H7 (cell line): Measurements from ENCODE around the gene PC. TPM values are rescaled to one million over a fixed set of nuclear protein-coding genes. Genes with fewer than 3 reads are reported as not detected.
A peak's percentile ranks its signal among the peaks of the same experiment; 100 is the strongest.
"Not testable (repeated sequence)": the region's sequence is repeated elsewhere in the genome, so short reads cannot be mapped to it uniquely, and the experiment has no call there.

Source experiments
- DNase-seq: peaks from one replicate; pipeline ENCODE4 v3.0.0; 2012
- H3K27me3 ChIP-seq: 2 replicates; pipeline ENCODE4 v1.6.0; 2011; ENCODE audit warnings: mild to moderate bottlenecking, low read length; ENCODE audit not compliant: control insufficient read depth, insufficient read depth
- H3K36me3 ChIP-seq: replicated peaks from 2 replicates; pipeline ENCODE4 v1.5.1; 2011; ENCODE audit warnings: low read length; ENCODE audit not compliant: control insufficient read depth, insufficient read depth
- H3K4me3 ChIP-seq: 2 replicates; pipeline ENCODE4 v1.5.1; 2011; ENCODE audit warnings: low read depth, mild to moderate bottlenecking, control low read depth, low read length, moderate library complexity; ENCODE audit not compliant: insufficient read depth
- total RNA-seq: library from RNA; depleted of rRNA; stranded (reverse); fragments of >200 nt; shearing (Covaris generic); gene quantifications from 2 replicates; pipeline ENCODE4 v1.2.3, GENCODE V29; 2014; rRNA removed

Gene PC, protein sequence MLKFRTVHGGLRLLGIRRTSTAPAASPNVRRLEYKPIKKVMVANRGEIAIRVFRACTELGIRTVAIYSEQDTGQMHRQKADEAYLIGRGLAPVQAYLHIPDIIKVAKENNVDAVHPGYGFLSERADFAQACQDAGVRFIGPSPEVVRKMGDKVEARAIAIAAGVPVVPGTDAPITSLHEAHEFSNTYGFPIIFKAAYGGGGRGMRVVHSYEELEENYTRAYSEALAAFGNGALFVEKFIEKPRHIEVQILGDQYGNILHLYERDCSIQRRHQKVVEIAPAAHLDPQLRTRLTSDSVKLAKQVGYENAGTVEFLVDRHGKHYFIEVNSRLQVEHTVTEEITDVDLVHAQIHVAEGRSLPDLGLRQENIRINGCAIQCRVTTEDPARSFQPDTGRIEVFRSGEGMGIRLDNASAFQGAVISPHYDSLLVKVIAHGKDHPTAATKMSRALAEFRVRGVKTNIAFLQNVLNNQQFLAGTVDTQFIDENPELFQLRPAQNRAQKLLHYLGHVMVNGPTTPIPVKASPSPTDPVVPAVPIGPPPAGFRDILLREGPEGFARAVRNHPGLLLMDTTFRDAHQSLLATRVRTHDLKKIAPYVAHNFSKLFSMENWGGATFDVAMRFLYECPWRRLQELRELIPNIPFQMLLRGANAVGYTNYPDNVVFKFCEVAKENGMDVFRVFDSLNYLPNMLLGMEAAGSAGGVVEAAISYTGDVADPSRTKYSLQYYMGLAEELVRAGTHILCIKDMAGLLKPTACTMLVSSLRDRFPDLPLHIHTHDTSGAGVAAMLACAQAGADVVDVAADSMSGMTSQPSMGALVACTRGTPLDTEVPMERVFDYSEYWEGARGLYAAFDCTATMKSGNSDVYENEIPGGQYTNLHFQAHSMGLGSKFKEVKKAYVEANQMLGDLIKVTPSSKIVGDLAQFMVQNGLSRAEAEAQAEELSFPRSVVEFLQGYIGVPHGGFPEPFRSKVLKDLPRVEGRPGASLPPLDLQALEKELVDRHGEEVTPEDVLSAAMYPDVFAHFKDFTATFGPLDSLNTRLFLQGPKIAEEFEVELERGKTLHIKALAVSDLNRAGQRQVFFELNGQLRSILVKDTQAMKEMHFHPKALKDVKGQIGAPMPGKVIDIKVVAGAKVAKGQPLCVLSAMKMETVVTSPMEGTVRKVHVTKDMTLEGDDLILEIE
- 18.4 and 26.6 TPM in 2 replicates for total RNA-seq

DNA sequence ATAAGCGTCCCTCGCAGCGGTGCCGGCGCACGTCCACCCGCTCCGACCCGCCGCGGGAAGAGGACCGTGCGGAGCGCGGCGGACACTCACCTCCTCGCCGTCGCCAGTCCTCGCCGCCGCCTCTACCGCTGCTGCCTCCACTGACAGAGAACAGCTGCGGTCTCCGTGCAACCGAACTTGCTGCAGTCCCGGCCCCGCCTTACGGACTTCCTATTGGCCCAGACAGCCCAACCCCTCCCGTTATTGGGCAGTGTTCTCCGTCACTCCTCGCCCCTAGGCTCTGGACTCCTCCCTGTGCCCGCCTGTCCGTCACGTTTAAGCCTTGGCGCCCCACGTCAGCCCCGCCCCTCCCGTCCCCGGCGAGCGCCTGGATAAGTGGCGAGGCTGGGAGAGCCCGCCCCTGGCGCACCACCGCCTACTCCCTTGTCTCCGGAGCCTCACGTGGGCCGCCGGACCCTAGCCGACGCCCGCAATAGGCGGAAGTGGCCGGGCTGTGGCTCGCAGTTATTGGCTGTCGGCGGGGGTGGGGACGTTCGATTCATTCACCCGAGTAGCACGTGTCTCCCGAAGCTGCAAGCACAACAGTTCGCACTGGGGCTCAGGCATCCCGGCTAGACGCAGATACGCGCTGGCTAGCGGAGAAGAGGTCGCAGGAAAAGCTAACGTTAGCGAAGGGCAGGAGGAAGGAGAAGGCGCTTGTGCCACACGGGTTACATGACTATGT lies at the start of gene PC:
TSS of gene PC (minus strand) at position 152 of the 724 bp plus-strand sequence. CDS start 86,224 bp downstream, outside the sequence.
- Histone ChIP-seq H3K4me3 (peak within 1 kb of the TSS; percentile 82), H3K27me3 (peaks cover 1% of the 10 kb centered on the region; the same call in 1 of the 2 replicates), H3K36me3 (no peaks in the 10 kb centered on the region)
- peak; percentile 99 for DNase-seq

DNA sequence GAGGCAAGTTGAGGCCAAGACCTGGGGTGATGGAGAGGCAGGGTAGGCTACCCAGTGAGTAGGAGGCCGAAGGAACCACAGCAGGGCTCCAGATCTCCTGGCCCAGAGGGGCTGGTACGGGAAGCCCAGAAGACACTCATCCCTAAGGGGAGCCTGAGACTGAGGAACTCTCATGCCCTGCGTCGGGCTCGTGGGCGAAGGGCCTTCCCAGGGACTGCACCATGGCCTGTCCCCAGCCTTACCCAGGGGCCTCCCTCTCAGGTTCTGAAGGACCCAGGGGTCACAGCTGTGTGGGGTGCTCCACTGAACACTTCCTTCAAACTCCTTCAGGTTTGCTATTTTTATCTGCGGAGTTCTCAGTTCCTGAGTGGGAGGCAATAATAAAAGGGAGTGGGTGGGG lies 48.9 kb upstream of the PC start:
- no peak overlapping the region for H3K4me3 ChIP-seq
- no peaks in the 10 kb centered on the region for H3K27me3 ChIP-seq
- DNase-seq = peak; percentile 31
- no peaks in the 10 kb centered on the region for H3K36me3 ChIP-seq

DNA sequence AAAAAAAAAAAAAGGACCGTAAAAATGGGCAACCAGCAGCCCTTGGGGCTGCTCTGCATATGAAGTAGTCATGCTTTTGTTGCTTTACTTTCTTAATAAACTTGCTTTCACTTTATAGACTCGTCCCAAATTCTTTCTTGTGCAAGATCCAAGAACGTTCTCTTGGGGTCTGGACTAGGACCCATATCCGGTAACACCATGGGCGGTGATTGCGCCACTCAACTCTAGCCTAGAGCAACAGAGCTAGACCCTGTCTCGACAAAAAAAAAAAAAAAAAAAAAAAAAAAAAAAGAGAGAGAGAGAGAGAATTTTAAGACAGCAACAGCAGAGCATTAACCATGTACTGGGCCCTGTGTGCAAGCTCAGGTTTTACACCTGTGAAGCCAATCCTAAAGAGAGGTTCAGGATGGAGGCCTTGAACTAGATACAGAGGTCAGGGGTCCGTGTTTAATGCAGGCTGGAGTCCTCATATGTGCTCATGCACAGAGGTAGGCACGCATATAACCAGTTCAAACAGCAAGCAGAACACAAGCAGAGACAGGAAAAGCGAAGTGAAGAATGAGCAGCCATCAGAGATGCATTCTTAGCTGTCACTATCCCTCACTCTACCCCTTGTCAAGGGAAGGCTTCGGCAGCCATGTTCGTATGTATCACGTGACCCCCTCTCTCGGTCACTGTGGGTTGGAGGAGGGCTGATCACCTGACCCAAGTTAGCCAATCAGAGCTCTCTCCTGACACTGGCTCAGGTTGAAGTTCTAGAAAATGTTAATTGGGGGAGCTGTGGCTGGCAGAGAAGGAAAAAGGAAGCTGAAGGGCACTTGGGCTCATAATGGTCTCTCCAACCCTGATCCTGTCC lies 48.1 kb upstream of the PC start:
- no peaks in the 10 kb centered on the region for H3K36me3 ChIP-seq
- H3K27me3 ChIP-seq = no peaks in the 10 kb centered on the region
- DNase-seq = peak; percentile 89
- H3K4me3 ChIP-seq = no peak overlapping the region

DNA sequence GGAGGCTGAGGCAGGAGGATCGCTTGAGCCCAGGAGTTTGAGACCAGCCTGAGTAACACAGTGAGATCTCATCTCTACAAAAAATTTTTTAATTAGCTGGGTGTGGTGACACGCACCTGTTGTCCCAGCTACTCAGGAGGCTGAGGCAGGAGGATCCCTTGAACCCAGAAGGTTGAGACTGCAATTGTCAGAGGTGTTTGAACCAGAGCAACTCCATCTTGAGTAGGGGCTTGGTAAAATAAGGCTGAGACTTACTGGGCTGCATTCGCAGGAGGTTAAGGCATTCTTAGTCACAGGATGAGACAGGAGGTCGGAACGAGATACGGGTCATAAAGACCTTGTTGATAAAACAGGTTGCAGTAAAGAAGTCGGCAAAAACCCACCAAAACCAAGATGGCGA lies 47.0 kb upstream of the PC start:
- DNase-seq, H3K36me3 ChIP-seq, H3K4me3 ChIP-seq, H3K27me3 ChIP-seq: not testable (repeated sequence)

DNA sequence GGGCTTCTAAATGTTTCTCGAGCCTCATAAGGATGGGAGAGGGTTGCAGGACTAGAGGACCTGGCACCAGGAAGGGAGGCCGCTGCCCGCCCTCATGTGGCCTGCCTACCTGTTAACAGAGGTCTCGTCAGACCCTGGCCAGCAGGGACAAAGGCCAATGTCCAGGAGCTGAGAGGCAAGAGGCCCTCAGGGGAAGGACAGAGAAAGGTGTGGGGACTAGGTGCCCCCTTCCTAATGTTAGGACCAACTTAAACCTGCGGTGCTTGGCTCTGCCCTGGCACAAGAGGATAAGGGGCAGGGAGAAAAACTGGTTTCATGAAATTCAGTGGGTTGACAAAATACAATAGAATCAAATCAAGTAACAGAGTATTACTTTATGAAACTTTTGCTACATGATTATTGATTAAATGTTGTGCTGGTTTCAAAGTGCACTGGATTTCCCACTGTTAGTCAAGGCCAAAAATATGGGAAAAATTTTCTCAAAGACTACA lies 44.8 kb upstream of the PC start:
- H3K27me3 ChIP-seq = no peaks in the 10 kb centered on the region
- H3K4me3 ChIP-seq = no peak overlapping the region
- peak; percentile 65 for DNase-seq
- H3K36me3 ChIP-seq = no peaks in the 10 kb centered on the region

DNA sequence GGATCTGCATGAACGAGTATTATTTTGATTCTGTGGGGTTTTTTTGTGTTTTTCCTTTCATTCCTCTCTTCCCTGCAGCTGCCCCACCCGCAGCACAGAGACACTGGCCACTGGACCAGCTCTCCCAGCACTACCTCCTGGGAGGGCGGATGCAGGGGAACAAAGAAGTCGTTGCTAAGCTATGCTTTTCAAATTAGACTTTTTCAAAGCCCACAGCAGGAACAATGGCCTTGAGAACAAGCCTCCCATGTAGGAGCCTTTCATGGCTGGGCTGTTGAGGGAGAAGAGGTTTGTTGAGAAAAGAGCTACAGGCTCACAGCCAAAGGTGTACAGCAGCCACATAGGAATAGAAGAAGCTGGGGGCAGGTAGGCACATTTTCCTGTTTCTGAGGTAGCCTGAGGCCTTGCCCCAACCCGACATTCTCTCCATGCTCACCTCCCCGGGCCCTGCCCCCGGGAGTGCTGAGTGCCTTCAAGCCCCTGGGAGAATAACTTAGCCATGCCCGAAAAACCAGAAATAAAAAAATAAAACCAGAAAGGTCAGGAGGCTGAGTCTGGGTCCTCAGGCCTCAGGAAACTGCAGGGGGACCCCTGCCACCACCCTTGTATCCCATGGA lies 44.2 kb upstream of the PC start:
- peak; percentile 78 for DNase-seq
- H3K4me3 ChIP-seq = no peak overlapping the region
- H3K27me3 ChIP-seq = no peaks in the 10 kb centered on the region
- H3K36me3 ChIP-seq = no peaks in the 10 kb centered on the region

DNA sequence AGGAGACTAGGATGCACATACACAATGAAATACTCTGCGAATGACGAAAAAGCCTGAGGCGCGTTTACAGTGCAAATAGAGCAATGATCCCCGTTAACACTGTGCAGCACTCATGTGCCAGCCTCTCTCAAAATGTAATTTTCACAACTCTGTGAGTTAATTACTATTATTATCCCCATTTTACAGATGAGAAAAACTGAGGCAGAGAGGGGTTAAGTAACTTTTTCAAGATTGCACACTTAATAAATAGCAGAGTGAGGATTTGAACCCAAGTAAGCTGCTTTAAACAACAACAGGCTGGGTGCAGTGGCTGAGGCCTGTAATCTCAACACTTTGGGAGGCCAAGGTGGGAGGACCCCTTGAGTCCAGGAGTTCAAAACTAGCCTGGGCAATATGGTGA lies 43.1 kb upstream of the PC start:
- no peaks in the 10 kb centered on the region for H3K27me3 ChIP-seq
- no peak for DNase-seq
- no peak overlapping the region for H3K4me3 ChIP-seq
- H3K36me3 ChIP-seq = no peaks in the 10 kb centered on the region

DNA sequence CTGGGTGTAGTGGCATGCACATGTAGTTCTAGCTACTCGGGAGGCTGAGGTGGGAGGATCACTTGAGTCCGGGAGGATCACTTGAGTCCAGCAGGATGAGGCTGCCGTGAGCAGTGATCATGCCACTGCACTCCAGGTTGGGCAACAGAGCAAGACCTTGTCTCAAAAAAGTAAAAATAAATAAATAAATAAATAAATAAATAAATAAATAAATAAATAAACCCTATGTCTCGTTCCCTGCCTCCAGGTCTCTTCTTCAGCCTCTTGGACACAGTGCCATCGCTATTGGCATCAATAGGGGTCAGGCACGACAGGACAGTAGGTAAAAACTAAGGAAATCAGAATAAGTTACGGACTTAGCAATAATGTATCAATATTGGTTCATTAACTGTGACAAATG lies 41.4 kb upstream of the PC start:
- no peaks in the 10 kb centered on the region for H3K36me3 ChIP-seq
- H3K27me3 ChIP-seq = no peaks in the 10 kb centered on the region
- no peak for DNase-seq
- H3K4me3 ChIP-seq = no peak overlapping the region

DNA sequence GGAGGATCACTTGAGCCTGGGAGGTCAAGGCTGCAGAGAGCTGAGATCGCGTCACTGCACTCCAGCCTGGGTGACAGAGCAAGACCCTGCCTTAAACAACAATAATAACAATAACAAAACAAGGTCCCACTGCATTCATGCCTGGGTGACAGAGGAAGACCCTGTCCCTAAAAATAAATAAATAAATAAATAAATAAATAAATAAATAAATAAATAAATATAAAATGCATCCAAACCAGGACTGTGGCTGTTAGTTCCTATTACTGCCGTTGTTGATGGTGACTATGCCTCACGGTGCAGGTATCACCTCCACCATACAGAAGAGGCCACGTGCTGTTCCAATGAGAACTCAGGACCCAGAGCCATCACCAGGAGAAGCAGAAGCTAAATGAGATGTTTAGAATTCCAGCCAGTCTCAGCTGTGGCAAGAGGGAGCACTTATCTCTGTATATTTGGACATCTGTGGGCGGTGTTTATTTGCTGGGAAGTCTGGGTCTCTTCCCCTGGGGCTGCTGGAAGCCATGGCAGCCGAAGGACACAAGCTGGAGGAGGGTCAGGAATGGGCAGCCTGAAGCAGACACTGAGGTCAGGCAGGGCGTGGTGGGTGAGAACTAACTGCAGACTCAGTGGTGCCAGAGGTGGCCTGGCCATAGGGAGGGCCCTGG lies 38.6 kb upstream of the PC start:
- Histone ChIP-seq H3K27me3 (no peaks in the 10 kb centered on the region), H3K36me3 (no peaks in the 10 kb centered on the region), H3K4me3 (no peak overlapping the region)
- no peak for DNase-seq

DNA sequence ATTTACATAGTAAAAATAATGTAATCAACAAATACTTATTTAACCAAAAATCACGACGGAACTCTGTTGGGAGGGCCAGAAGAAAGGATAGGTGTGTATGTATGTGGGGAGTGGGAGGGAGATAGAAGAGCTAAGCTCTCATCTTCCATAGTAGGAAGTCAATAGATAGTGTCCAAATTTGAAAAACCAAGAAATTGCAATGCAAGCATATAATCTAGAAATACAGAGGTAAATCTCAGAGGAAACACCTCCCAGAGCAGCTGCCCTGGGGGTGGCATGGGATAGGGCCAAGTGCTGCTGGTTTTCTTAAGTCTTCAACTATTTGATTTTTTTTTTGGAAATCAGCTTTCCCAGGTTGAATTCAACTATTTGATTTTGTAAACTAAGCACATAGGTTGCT lies 33.9 kb upstream of the PC start:
- Histone ChIP-seq H3K4me3 (no peak overlapping the region), H3K36me3 (no peaks in the 10 kb centered on the region), H3K27me3 (no peaks in the 10 kb centered on the region)
- DNase-seq = no peak

DNA sequence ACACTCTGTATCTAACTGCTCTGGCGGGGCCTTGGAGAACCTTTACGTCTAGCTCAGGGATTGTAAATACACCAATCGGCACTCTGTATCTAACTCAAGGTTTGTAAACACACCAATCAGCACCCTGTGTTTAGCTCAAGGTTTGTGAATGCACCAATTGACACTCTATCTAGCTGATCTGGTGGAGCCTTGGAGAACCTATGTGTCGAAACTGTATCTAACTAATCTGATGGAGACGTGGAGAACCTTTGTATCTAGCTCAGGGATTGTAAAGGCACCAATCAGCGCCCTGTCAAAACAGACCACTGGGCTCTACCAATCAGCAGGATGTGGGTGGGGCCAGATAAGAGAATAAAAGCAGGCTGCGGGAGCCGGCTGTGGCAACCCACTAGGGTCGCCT lies 31.2 kb upstream of the PC start:
- DNase-seq, H3K27me3 ChIP-seq, H3K4me3 ChIP-seq, H3K36me3 ChIP-seq: not testable (repeated sequence)

DNA sequence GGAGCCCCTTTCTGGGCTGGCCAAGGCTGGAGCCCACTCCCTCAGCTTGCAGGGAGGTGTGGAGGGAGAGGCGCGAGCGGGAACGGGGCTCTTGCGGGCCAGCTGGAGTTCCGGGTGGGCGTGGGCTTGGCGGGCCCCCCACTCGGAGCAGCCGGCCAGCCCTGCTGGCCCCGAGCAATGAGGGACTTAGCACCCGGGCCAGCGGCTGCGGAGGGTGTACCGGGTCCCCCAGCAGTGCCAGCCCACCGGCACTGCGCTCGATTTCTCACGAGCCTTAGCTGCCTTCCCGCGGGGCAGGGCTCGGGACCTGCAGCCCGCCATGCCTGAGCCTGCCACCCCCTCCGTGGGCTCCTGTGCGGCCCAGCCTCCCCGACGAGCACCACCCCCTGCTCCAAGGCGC lies 30.6 kb upstream of the PC start:
- not testable (repeated sequence) for H3K36me3 ChIP-seq, H3K4me3 ChIP-seq, H3K27me3 ChIP-seq, DNase-seq
